ENCODE measurements around the gene SEH1L. TPM values are rescaled to one million over a fixed set of nuclear protein-coding genes. Genes with fewer than 3 reads are reported as not detected.

The SEH1L gene
- total RNA-seq, 4 donors from 2014 or later: 21.9 to 55.5 (median 38.9) TPM

DNA sequence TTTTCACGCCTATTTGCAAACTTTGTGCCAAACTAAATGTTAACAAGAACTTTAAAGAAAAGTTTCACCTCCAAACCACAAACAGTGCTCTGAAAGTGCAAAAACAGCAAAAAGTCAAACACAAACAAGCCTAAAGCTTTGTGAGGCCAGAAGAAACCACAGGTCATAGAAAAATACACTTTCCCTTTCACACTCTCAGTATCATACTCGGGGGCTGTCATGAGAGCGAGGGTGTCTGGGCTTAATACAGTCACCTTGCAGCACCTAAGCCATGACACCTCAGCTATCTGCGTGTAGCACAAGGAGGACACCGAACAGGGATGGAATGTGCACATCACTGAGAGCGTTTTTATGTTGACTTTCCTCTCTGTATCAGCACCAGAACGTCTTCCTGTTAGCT lies 26.6 kb upstream of the SEH1L start:
- Histone ChIP-seq H3K4me3 (no peak overlapping the region), H3K27ac (no peak overlapping the region), H3K4me1 (peaks cover 0 to 5% (median 0%) of the 10 kb centered on the region in 3 donors), H3K36me3 (no peaks in the 10 kb centered on the region), H3K27me3 (peaks cover 0 to 14% (median 0%) of the 10 kb centered on the region in 4 donors), H3K9me3 (no peaks in the 10 kb centered on the region)
- 50 to 70% methylated on average over 6 to 7 of the region's 7 CpGs for WGBS, 2 donors
- no peak for DNase-seq
- TF ChIP-seq, protein P1, sequence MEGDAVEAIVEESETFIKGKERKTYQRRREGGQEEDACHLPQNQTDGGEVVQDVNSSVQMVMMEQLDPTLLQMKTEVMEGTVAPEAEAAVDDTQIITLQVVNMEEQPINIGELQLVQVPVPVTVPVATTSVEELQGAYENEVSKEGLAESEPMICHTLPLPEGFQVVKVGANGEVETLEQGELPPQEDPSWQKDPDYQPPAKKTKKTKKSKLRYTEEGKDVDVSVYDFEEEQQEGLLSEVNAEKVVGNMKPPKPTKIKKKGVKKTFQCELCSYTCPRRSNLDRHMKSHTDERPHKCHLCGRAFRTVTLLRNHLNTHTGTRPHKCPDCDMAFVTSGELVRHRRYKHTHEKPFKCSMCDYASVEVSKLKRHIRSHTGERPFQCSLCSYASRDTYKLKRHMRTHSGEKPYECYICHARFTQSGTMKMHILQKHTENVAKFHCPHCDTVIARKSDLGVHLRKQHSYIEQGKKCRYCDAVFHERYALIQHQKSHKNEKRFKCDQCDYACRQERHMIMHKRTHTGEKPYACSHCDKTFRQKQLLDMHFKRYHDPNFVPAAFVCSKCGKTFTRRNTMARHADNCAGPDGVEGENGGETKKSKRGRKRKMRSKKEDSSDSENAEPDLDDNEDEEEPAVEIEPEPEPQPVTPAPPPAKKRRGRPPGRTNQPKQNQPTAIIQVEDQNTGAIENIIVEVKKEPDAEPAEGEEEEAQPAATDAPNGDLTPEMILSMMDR (IDR thresholded peaks at IDR 0.05): no peak
- TF ChIP-seq POLR2A (IDR thresholded peaks at IDR 0.05): no peak
- intact Hi-C loops (cut with DNase I): no loop called here

DNA sequence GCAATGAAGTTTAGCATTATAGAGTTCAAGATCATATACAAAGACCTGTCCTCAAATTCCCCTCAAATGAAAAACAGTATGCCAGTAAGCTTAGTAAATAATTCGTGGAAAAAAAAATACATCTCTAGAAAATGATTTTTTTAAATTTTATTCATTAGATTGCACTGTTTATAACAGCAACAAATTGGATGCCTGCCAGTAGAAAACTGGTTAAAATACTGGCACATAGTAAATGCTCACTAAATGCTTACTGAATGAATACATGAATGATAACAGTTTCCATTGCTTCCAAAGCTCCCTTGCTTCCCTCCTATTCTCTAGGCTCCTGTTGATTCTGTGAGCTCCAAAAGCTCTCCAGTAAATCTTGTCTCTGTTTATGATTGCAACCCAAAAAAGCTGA lies 25.5 kb upstream of the SEH1L start:
- Histone ChIP-seq H3K9me3 (no peaks in the 10 kb centered on the region), H3K27me3 (peaks cover 0 to 14% (median 0%) of the 10 kb centered on the region in 4 donors), H3K27ac (no peak overlapping the region), H3K36me3 (no peaks in the 10 kb centered on the region), H3K4me3 (no peak overlapping the region), H3K4me1 (peaks cover 0 to 5% (median 0%) of the 10 kb centered on the region in 3 donors)
- intact Hi-C loops (cut with DNase I): no loop called here
- WGBS, 2 donors: 63 to 79% methylated on average over 1 of the region's 1 CpG
- no peak for TF ChIP-seq POLR2A (IDR thresholded peaks at IDR 0.05)
- TF ChIP-seq, protein P1 (IDR thresholded peaks at IDR 0.05): no peak
- no peak for DNase-seq

DNA sequence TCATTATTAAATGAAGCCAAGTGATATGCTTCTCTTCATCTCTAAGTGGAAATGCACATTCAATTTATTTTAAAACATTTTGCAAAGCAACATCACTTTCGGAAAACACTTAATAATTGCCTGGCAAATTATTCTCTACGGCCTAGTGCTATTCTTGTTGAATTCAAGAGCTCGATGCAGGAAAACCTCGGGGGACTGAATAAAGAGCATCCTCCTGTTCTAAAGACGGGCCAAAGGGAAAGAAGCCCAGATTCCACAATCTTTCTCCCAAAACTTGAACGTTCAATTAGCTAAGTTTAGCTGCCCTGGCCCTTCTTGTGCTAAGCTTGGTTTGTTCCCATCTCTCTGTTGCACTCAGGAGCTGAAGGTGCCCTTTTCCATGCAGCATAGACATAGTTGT lies 23.2 kb upstream of the SEH1L start:
- no peaks in the 10 kb centered on the region for H3K9me3 ChIP-seq
- no peak overlapping the region for H3K27ac ChIP-seq
- H3K27me3 ChIP-seq: peaks cover 0 to 14% (median 0%) of the 10 kb centered on the region in 4 donors
- 69 to 86% methylated on average over 6 of the region's 6 CpGs for WGBS, 2 donors
- DNase-seq: no peak
- H3K4me1 ChIP-seq: peaks cover 0 to 5% (median 0%) of the 10 kb centered on the region in 3 donors
- no peak overlapping the region for H3K4me3 ChIP-seq
- TF ChIP-seq, protein P1 (IDR thresholded peaks at IDR 0.05): no peak
- no peak for TF ChIP-seq POLR2A (IDR thresholded peaks at IDR 0.05)
- no peaks in the 10 kb centered on the region for H3K36me3 ChIP-seq
- intact Hi-C loops (cut with DNase I): no loop called here

DNA sequence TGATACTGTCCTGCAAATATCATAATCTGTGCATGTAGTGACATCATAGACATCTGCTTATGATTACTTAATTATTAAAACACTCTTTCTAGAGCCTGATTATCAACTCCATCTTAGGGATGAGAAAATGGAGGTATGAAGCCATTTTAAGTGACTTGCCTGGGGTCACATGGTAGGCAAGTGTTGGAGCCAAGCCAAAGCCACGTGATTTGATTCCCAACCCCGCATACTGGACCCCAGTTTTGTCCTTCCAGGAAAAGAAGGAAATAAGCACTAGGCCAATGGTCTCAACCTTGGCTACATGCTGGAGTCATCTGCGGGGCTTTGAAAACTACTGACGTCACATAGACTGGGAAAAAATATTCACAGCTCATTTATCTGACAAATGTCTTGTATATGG lies 19.6 kb upstream of the SEH1L start:
- WGBS, 2 donors: 65 to 72% methylated on average over 4 of the region's 4 CpGs
- intact Hi-C loops (cut with DNase I): no loop called here
- Histone ChIP-seq H3K9me3 (no peaks in the 10 kb centered on the region), H3K4me3 (no peak overlapping the region), H3K27ac (no peak overlapping the region), H3K4me1 (peaks cover 0 to 5% (median 0%) of the 10 kb centered on the region in 3 donors), H3K27me3 (peaks cover 0 to 4% (median 0%) of the 10 kb centered on the region in 4 donors), H3K36me3 (no peaks in the 10 kb centered on the region)
- no peak for DNase-seq
- no peak for TF ChIP-seq POLR2A (IDR thresholded peaks at IDR 0.05)
- TF ChIP-seq, protein P1 (IDR thresholded peaks at IDR 0.05): no peak

DNA sequence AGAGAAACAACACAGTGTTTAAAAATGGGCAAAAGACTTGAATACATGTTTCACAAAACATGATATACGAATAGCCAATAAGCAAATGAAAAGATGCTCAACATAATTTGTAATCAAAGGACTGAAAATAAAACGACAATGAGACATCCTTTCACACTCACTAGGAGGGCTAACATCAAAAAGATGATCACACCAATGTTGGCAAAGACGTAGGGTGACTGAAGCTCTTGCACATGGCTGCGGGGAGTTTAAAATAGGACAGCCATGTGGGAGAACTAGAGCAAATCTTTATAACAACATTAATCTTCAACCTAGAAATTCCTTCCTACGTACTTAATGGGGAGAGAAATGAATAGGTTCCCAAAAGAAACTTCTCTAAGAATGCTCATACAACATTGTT lies 19.2 kb upstream of the SEH1L start:
- no peak overlapping the region for H3K4me3 ChIP-seq
- DNase-seq: no peak
- intact Hi-C loops (cut with DNase I): no loop called here
- H3K27ac ChIP-seq: no peak overlapping the region
- peaks cover 0 to 2% (median 0%) of the 10 kb centered on the region in 3 donors for H3K4me1 ChIP-seq
- WGBS, 2 donors: 74 to 81% methylated on average over 5 of the region's 5 CpGs
- no peak for TF ChIP-seq POLR2A (IDR thresholded peaks at IDR 0.05)
- TF ChIP-seq, protein P1 (IDR thresholded peaks at IDR 0.05): no peak
- no peaks in the 10 kb centered on the region for H3K36me3 ChIP-seq
- H3K9me3 ChIP-seq: no peaks in the 10 kb centered on the region
- H3K27me3 ChIP-seq: peaks cover 0 to 8% (median 0%) of the 10 kb centered on the region in 4 donors

All from esophagus squamous epithelium (tissue), 5 donors.